Measurements from ENCODE around the gene MYH11.

Gene MYH11

GRCh38 chr16:15705064-15705565 lies 151.7 kb downstream of the MYH11 start:
- TF ChIP-seq CTCF (conservative IDR thresholded peaks at IDR 0.05; ENCODE audit: low read depth): no peak
- POLR2A ChIA-PET (ENCODE audit: low non-redundant PET): no interaction called here
- no peak for DNase-seq (ENCODE audit: low spot score)
- H3K27ac ChIP-seq: peak overlapping the region; percentile 25; the same call in 1 of the 2 replicates
- CTCF ChIA-PET: no interaction called here

GRCh38 chr16:15704545-15704987 lies 152.3 kb downstream of the MYH11 start:
- ChIA-PET POLR2A (ENCODE audit: low non-redundant PET) (no interaction called here), CTCF (interaction anchor here (0.7 kb wide), 2 partner anchors 62 to 190 kb away, joined by 3 read pairs; no protein-coding TSS in a partner anchor)
- peak; percentile 71 for TF ChIP-seq CTCF (conservative IDR thresholded peaks at IDR 0.05; ENCODE audit: low read depth)
- H3K27ac ChIP-seq: peak overlapping the region; percentile 25; the same call in 1 of the 2 replicates
- peak; percentile 58 for DNase-seq (ENCODE audit: low spot score)

GRCh38 chr16:15703029-15703736 lies 153.6 kb downstream of the MYH11 start:
- ChIA-PET POLR2A (ENCODE audit: low non-redundant PET) (no interaction called here), CTCF (interaction anchor here (0.6 to 0.9 kb wide), 3 partner anchors 12 to 78 kb away, joined by 3 to 4 read pairs (median 3); no protein-coding TSS in a partner anchor)
- TF ChIP-seq CTCF (conservative IDR thresholded peaks at IDR 0.05; ENCODE audit: low read depth): no peak
- H3K27ac ChIP-seq: peak overlapping the region; percentile 38
- DNase-seq (ENCODE audit: low spot score): no peak

GRCh38 chr16:15701975-15702970 lies 154.6 kb downstream of the MYH11 start:
- DNase-seq (ENCODE audit: low spot score): no peak
- ChIA-PET POLR2A (ENCODE audit: low non-redundant PET) (no interaction called here), CTCF (interaction anchor here (0.9 kb wide), 1 partner anchor 31 kb away, joined by 4 read pairs; no protein-coding TSS in a partner anchor)
- TF ChIP-seq CTCF (conservative IDR thresholded peaks at IDR 0.05; ENCODE audit: low read depth): no peak
- H3K27ac ChIP-seq: peak overlapping the region; percentile 38

GRCh38 chr16:15701367-15701766 lies 155.5 kb downstream of the MYH11 start:
- CTCF ChIA-PET: no interaction called here
- POLR2A ChIA-PET (ENCODE audit: low non-redundant PET): no interaction called here
- no peak for DNase-seq (ENCODE audit: low spot score)
- no peak for TF ChIP-seq CTCF (conservative IDR thresholded peaks at IDR 0.05; ENCODE audit: low read depth)
- H3K27ac ChIP-seq: no peak overlapping the region

- no peak overlapping the region; the same call in 1 of the 2 replicates for H3K27ac ChIP-seq
- TF ChIP-seq CTCF (conservative IDR thresholded peaks at IDR 0.05; ENCODE audit: low read depth): no peak
- ChIA-PET CTCF (interaction anchor here (0.6 kb wide), 1 partner anchor 428 kb away, joined by 5 read pairs; no protein-coding TSS in a partner anchor), POLR2A (ENCODE audit: low non-redundant PET) (no interaction called here)
- DNase-seq (ENCODE audit: low spot score): no peak
Measured at GRCh38 chr16:15699819-15700218, 157.0 kb downstream of the MYH11 start.

Measured in RWPE1 (cell line).